T-cell (primary cell): ENCODE results near the gene SP140. TPM values are rescaled to one million over a fixed set of nuclear protein-coding genes. Genes with fewer than 3 reads are reported as not detected.

Experiments used
- ATAC-seq, 4 experiments: fragments of 200-7000 bp in 3 of 4; fragments of 150-1000 bp in 1 of 4; cut with Tn5 transposase; replicated peaks in 1 of 4; 1 replicate in 3 of 4; 2 replicates in 1 of 4; pipeline ENCODE4 v1.10.0; 2021; ENCODE audit warnings: moderate library complexity in 3 of 4, mild to moderate bottlenecking in 2 of 4, moderate number of reproducible peaks in 1 of 4
- CTCF ChIA-PET, 2 donors: fragments of 300-600 bp; sonication (Branson Sonifier 250); formaldehyde crosslinking; loops; one replicate each; lab custom pipeline; 2022; ENCODE audit warnings: antibody characterized with exemption in 2 of 2; lab: Charles Lee
- POLR2A ChIA-PET, 2 donors: fragments of 300-600 bp; sonication (Branson Sonifier 250); formaldehyde crosslinking; loops; one replicate each; lab custom pipeline; 2022; ENCODE audit warnings: antibody characterized with exemption in 2 of 2; lab: Charles Lee
- DNase-seq, 35 experiments: peaks; one replicate each; pipeline versions ENCODE4 v3.0.0 to v3.0.0-alpha.2; 2013 to 2023
- H3K27ac ChIP-seq: one replicate; pipeline ENCODE4 v1.5.1; 2013; ENCODE audit warnings: low read length
- H3K27me3 ChIP-seq, 2 experiments: replicated peaks in 1 of 2; 1 replicate in 1 of 2; 2 replicates in 1 of 2; pipeline versions ENCODE4 v1.6.1 to v1.7.0; 2013; ENCODE audit warnings: low read length in 1 of 2, mixed read lengths in 1 of 2; ENCODE audit not compliant: control insufficient read depth in 2 of 2, insufficient read depth in 2 of 2; ENCODE audit errors: extremely low read depth in 1 of 2
- H3K36me3 ChIP-seq, 2 donors: 1 replicate in 1 of 2; 2 replicates in 1 of 2; pipeline versions ENCODE4 v1.6.1 to v1.7.0; 2013; ENCODE audit warnings: low read length in 1 of 2; ENCODE audit not compliant: control insufficient read depth in 2 of 2, insufficient read depth in 1 of 2; ENCODE audit errors: extremely low read depth in 1 of 2
- H3K4me1 ChIP-seq, 2 experiments: 1 replicate in 1 of 2; 2 replicates in 1 of 2; pipeline versions ENCODE4 v1.6.1 to v1.7.0; 2013; ENCODE audit warnings: low read length in 2 of 2, mixed read lengths in 1 of 2; ENCODE audit not compliant: insufficient read depth in 2 of 2, control insufficient read depth in 1 of 2; ENCODE audit errors: extremely low read depth in 1 of 2
- H3K4me3 ChIP-seq, 2 donors: 1 replicate in 1 of 2; 2 replicates in 1 of 2; pipeline versions ENCODE4 v1.5.1 to v1.7.0; 2013; ENCODE audit warnings: mild to moderate bottlenecking in 2 of 2, low read length in 1 of 2, moderate library complexity in 1 of 2; ENCODE audit not compliant: control insufficient read depth in 1 of 2; ENCODE audit errors: extremely low read depth in 1 of 2
- H3K9me3 ChIP-seq: 2 replicates; pipeline ENCODE4 v1.7.0; 2013
- H3K27ac Mint-ChIP-seq, 2 donors: one replicate each; pipeline ENCODE4 v1.8.0; 2020 to 2021; ENCODE audit warnings: mild to moderate bottlenecking in 2 of 2, mixed read lengths in 2 of 2
- H3K27me3 Mint-ChIP-seq, 2 donors: one replicate each; pipeline ENCODE4 v1.8.0; 2021 to 2022; ENCODE audit warnings: mixed read lengths in 2 of 2
- H3K36me3 Mint-ChIP-seq: one replicate; pipeline ENCODE4 v1.8.0; 2021; ENCODE audit warnings: mixed read lengths
- H3K4me1 Mint-ChIP-seq, 3 donors: one replicate each; pipeline ENCODE4 v1.8.0; 2020 to 2022; ENCODE audit warnings: mixed read lengths in 3 of 3, mild to moderate bottlenecking in 1 of 3
- H3K4me3 Mint-ChIP-seq, 3 donors: one replicate each; pipeline ENCODE4 v1.8.0; 2020 to 2022; ENCODE audit warnings: mild to moderate bottlenecking in 3 of 3, mixed read lengths in 3 of 3, moderate library complexity in 3 of 3
- H3K9me3 Mint-ChIP-seq, 3 donors: one replicate each; pipeline ENCODE4 v1.8.0; 2020 to 2022; ENCODE audit warnings: mixed read lengths in 3 of 3
- WGBS: methylation state at CpG from one replicate; pipeline ENCODE4 v1.1.5; 2013; ENCODE audit warnings: missing lambda C conversion rate; ENCODE audit not compliant: insufficient coverage; 5-methylcytosine and 5-hydroxymethylcytosine counted together
- total RNA-seq, 35 experiments: library from RNA in 6 of 35; stranded (reverse) in 6 of 35; fragments of 120-200 nt in 1 of 35; gene quantifications; one replicate each; pipeline versions ENCODE4 v1.2.1 to v1.2.4 and lab custom pipeline; 2013 to 2026

The SP140 gene
- total RNA-seq, 5 donors from 2014 or later (not counting 1 experiment from before 2014, with no cell fraction given), result 49.3 to 68.0 (median 66.8) TPM

GRCh38 chr2:230246206-230246605, 20.7 kb downstream of the SP140 start:
- DNase-seq (no peak), ATAC-seq (no peak)
- Histone ChIP-seq H3K4me1 (no peaks in the 10 kb centered on the region), H3K27ac (no peak overlapping the region), H3K36me3 (peaks cover 0 to 50% of the 10 kb centered on the region in 2 donors), H3K27me3 (no peaks in the 10 kb centered on the region), H3K9me3 (no peaks in the 10 kb centered on the region), H3K4me3 (no peak overlapping the region)
- 100% methylated on average over 1 of the region's 3 CpGs for WGBS
- Mint-ChIP-seq H3K4me3 (no peak overlapping the region), H3K27me3 (no peaks in the 10 kb centered on the region), H3K27ac (no peak overlapping the region), H3K9me3 (no peaks in the 10 kb centered on the region), H3K36me3 (peaks cover 25% of the 10 kb centered on the region), H3K4me1 (peaks cover 0 to 4% (median 3%) of the 10 kb centered on the region in 3 donors)
- POLR2A ChIA-PET, result no interaction called here
- CTCF ChIA-PET, result no interaction called here

GRCh38 chr2:230250231-230250630, 24.7 kb downstream of the SP140 start:
- H3K27me3 ChIP-seq, result no peaks in the 10 kb centered on the region
- CTCF ChIA-PET, result no interaction called here
- peaks cover 14 to 16% of the 10 kb centered on the region in 2 experiments for H3K4me1 ChIP-seq
- POLR2A ChIA-PET, result no interaction called here
- Mint-ChIP-seq H3K27ac (no peak overlapping the region), H3K27me3 (no peaks in the 10 kb centered on the region), H3K4me1 (peaks cover 0 to 7% (median 6%) of the 10 kb centered on the region in 3 donors), H3K4me3 (no peak overlapping the region), H3K36me3 (peaks cover 6% of the 10 kb centered on the region), H3K9me3 (no peaks in the 10 kb centered on the region)
- H3K36me3 ChIP-seq, result peaks cover 0 to 40% of the 10 kb centered on the region in 2 donors
- H3K9me3 ChIP-seq, result no peaks in the 10 kb centered on the region
- no peak overlapping the region for H3K27ac ChIP-seq
- 100% methylated on average over 2 of the region's 2 CpGs for WGBS
- no peak overlapping the region for H3K4me3 ChIP-seq
- ATAC-seq (no peak), DNase-seq (no peak)

DNA sequence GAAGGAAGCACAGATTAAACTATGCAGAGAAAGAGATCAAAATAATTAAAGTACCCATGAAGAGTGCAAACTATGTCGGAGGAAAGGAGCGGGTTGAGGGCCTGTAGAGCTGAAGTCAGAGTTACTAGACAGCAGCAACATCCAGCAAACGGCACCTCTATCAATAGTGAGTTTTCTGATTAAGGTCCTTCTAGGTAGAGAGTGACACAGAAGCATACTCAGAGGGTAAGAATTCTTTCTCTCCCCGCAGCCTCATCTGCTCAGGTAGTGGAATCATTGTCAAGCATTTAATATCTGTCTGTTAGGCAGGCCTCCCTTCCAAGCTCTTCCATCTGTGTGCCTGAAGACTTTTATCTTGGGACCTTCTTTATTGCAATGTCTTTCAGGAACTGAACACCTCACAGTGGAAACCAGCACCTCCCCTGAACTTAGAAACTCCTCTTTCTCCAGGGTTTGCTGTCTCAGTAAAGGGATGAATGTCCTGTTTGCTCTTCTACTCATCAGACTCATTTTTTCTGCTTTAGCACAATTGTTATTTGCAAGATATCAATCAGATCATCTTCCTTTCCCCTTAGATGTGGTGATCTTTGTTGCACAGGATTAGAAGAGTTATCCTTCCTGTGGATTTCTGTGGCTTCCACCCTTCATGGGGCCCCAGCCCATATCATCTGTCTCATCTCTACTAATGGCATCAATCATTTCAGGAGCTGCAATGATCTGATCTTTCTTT, 28.8 kb downstream of the SP140 start:
- Mint-ChIP-seq H3K4me1 (peaks cover 7 to 19% (median 12%) of the 10 kb centered on the region in 3 donors), H3K36me3 (peaks cover 27% of the 10 kb centered on the region), H3K4me3 (no peak overlapping the region), H3K27ac (no peak overlapping the region), H3K9me3 (no peaks in the 10 kb centered on the region), H3K27me3 (no peaks in the 10 kb centered on the region)
- Histone ChIP-seq H3K4me1 (peaks cover 14 to 19% of the 10 kb centered on the region in 2 experiments), H3K27ac (no peak overlapping the region), H3K27me3 (no peaks in the 10 kb centered on the region), H3K36me3 (peaks cover 0 to 12% of the 10 kb centered on the region in 2 donors), H3K9me3 (no peaks in the 10 kb centered on the region), H3K4me3 (no peak overlapping the region)
- POLR2A ChIA-PET, result no interaction called here
- ATAC-seq (peak; percentile 67 to 85 (median 82)), DNase-seq (peak in 28 of 35 experiments; percentile 7 to 53 (median 18))
- 60% methylated on average over 1 of the region's 4 CpGs for WGBS
- CTCF ChIA-PET, result interaction anchor here in 1 of 2 donors (0.6 to 0.8 kb wide), 2 partner anchors 68 to 73 kb away, joined by 3 read pairs; no protein-coding TSS in a partner anchor

- Mint-ChIP-seq H3K9me3 (peaks cover 0 to 16% (median 0%) of the 10 kb centered on the region in 3 donors), H3K4me1 (peaks cover 27 to 32% (median 28%) of the 10 kb centered on the region in 3 donors), H3K27me3 (no peaks in the 10 kb centered on the region), H3K27ac (peak overlapping the region; percentile 1 to 7), H3K36me3 (peaks cover 42% of the 10 kb centered on the region), H3K4me3 (no peak overlapping the region)
- no peaks in the 10 kb centered on the region for H3K27me3 ChIP-seq
- no peaks in the 10 kb centered on the region for H3K9me3 ChIP-seq
- ChIA-PET CTCF (no interaction called here), POLR2A (no interaction called here)
- peaks cover 0 to 7% of the 10 kb centered on the region in 2 donors for H3K36me3 ChIP-seq
- no peak overlapping the region for H3K4me3 ChIP-seq
- WGBS, result 100% methylated on average over 2 of the region's 3 CpGs
- H3K4me1 ChIP-seq, result peaks cover 14 to 19% of the 10 kb centered on the region in 2 experiments
- no peak for ATAC-seq
- H3K27ac ChIP-seq, result no peak overlapping the region
- no peak for DNase-seq
These were observed 31.3 kb downstream of the SP140 start for GRCh38 chr2:230256733-230257332.

DNA sequence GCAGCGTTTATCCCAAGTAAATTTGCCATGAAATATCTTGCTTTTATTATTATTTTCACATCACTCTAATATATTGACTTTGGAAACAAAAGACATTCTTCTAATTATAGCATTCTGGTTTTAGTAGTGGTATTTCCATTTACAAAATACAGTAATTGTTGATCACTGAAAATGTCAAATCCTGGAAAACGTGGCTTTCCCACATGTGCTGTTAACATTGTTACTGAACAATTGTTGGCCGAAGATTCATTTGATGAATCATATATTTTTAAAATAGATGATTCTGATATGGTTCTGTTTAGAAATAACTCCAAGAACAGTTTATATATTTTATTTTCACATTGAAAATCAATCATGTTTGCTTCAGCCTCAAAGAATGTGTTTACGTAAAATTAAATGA, 32.9 kb downstream of the SP140 start:
- Histone ChIP-seq H3K36me3 (peaks cover 0 to 4% of the 10 kb centered on the region in 2 donors), H3K27me3 (no peaks in the 10 kb centered on the region), H3K4me1 (peaks cover 18 to 19% of the 10 kb centered on the region in 2 experiments), H3K27ac (no peak overlapping the region), H3K9me3 (no peaks in the 10 kb centered on the region), H3K4me3 (no peak overlapping the region)
- Mint-ChIP-seq H3K27ac (no peak overlapping the region), H3K4me3 (no peak overlapping the region), H3K36me3 (peaks cover 45% of the 10 kb centered on the region), H3K4me1 (peaks cover 43 to 49% (median 44%) of the 10 kb centered on the region in 3 donors), H3K9me3 (peaks cover 0 to 16% (median 0%) of the 10 kb centered on the region in 3 donors), H3K27me3 (no peaks in the 10 kb centered on the region)
- ATAC-seq (no peak), DNase-seq (no peak)
- CTCF ChIA-PET, result no interaction called here
- POLR2A ChIA-PET, result no interaction called here
- 100% methylated on average over 1 of the region's 4 CpGs for WGBS

- DNase-seq (peak in 6 of 35 experiments; percentile 2 to 55 (median 6)), ATAC-seq (peak; percentile 55 to 94 (median 66))
- ChIA-PET POLR2A (interaction anchor here in 1 of 2 donors (0.6 kb wide), 2 partner anchors 65 to 408 kb away, joined by 3 read pairs; partner anchors contain the start of gene SP140L), CTCF (interaction anchor here in 1 of 2 donors (0.6 kb wide), 1 partner anchor 320 kb away, joined by 3 read pairs; no protein-coding TSS in a partner anchor)
- H3K9me3 ChIP-seq, result no peaks in the 10 kb centered on the region
- H3K27me3 ChIP-seq, result no peaks in the 10 kb centered on the region
- Mint-ChIP-seq H3K36me3 (peaks cover 74% of the 10 kb centered on the region), H3K9me3 (peaks cover 0 to 16% (median 0%) of the 10 kb centered on the region in 3 donors), H3K4me3 (peak overlapping the region; percentile 32 to 56 (median 44)), H3K4me1 (peaks cover 54 to 56% (median 56%) of the 10 kb centered on the region in 3 donors), H3K27me3 (no peaks in the 10 kb centered on the region), H3K27ac (peak overlapping the region; percentile 80 to 81)
- no CpG with 5 or more reads among the region's 5 CpGs for WGBS
- peaks cover 0 to 4% of the 10 kb centered on the region in 2 experiments for H3K4me1 ChIP-seq
- H3K36me3 ChIP-seq, result peaks cover 0 to 23% of the 10 kb centered on the region in 2 donors
- peak overlapping the region; percentile 54 for H3K27ac ChIP-seq
- no peak overlapping the region for H3K4me3 ChIP-seq
These were observed 36.7 kb downstream of the SP140 start for GRCh38 chr2:230262246-230262645.
